Endothelial cell of umbilical vein (primary cell): ENCODE data around the gene BBS10. TPM values are rescaled to one million over a fixed set of nuclear protein-coding genes. Genes with fewer than 3 reads are reported as not detected.
"Not testable (repeated sequence)": the region's sequence is repeated elsewhere in the genome, so short reads cannot be mapped to it uniquely, and the experiment has no call there.

ENCODE experiments used
- BruUV-seq: library from RNA; stranded (reverse); fragments of 400-500 nt; replicated peaks from 2 replicates; lab custom pipeline; 2021; lab: Mats Ljungman, UMichigan
- CTCF ChIA-PET: fragments of 300-600, 350-600 bp; sonication (Branson Sonifier 250); formaldehyde crosslinking; loops from one replicate; lab custom pipeline; 2021; ENCODE audit warnings: antibody characterized with exemption, inconsistent platforms; lab: Charles Lee
- POLR2A ChIA-PET: fragments of 300-600, 350-600 bp; sonication (Branson Sonifier 250); formaldehyde crosslinking; loops from one replicate; lab custom pipeline; 2021; ENCODE audit warnings: antibody characterized with exemption, inconsistent platforms; lab: Charles Lee
- DNase-seq: peaks from one replicate; pipeline ENCODE4 v3.0.0-alpha.2; 2011; ENCODE audit warnings: low read depth, low spot score
- FAIRE-seq: peaks from 2 replicates; lab custom pipeline; 2011; peaks lifted over from hg19 to GRCh38; lab: Jason Lieb, UNC
- H2AFZ ChIP-seq: 2 replicates; pipeline ENCODE4 v1.6.0; 2012; ENCODE audit warnings: low read depth, low read length, control low read depth, inconsistent platforms
- H3K27ac ChIP-seq: 2 replicates; pipeline ENCODE4 v1.5.1; 2011; ENCODE audit warnings: low read depth, mild to moderate bottlenecking, control low read depth, low read length, moderate library complexity; ENCODE audit not compliant: insufficient read depth
- H3K27me3 ChIP-seq, 2 experiments: 2 replicates each; pipeline versions ENCODE4 v1.6.0 to v1.6.1; 2011; ENCODE audit warnings: low read length in 2 of 2, mixed read lengths in 1 of 2; ENCODE audit not compliant: control insufficient read depth in 2 of 2, insufficient read depth in 2 of 2
- H3K36me3 ChIP-seq, 2 experiments: 2 replicates in 1 of 2; 3 replicates in 1 of 2; pipeline ENCODE4 v1.5.1; 2011; ENCODE audit warnings: low read length in 2 of 2, mild to moderate bottlenecking in 1 of 2, moderate library complexity in 1 of 2; ENCODE audit not compliant: control insufficient read depth in 2 of 2, insufficient read depth in 2 of 2; ENCODE audit errors: extremely low read depth in 1 of 2
- H3K4me1 ChIP-seq: 3 replicates; pipeline ENCODE4 v1.5.1; 2011; ENCODE audit warnings: mild to moderate bottlenecking, low read length; ENCODE audit not compliant: control insufficient read depth, insufficient read depth; ENCODE audit errors: extremely low read depth
- H3K4me2 ChIP-seq: 2 replicates; pipeline ENCODE4 v1.6.1; 2011; ENCODE audit warnings: low read length, control low read depth, mixed read lengths; ENCODE audit not compliant: insufficient read depth
- H3K4me3 ChIP-seq, 3 experiments: fragments of 200-600 bp in 1 of 3; sonication (generic), shearing (Covaris generic) in 1 of 3; replicated peaks in 1 of 3; 2 replicates each; pipeline ENCODE4 v1.5.1; 2011 to 2016; ENCODE audit warnings: control low read depth in 3 of 3, low read length in 3 of 3, mild to moderate bottlenecking in 2 of 3, inconsistent platforms in 1 of 3, low read depth in 1 of 3, moderate library complexity in 1 of 3; ENCODE audit not compliant: insufficient read depth in 1 of 3
- H3K79me2 ChIP-seq: 2 replicates; pipeline ENCODE4 v1.6.0; 2012; ENCODE audit warnings: low read length, inconsistent platforms; ENCODE audit not compliant: control insufficient read depth, insufficient read depth
- H3K9ac ChIP-seq: replicated peaks from 2 replicates; pipeline ENCODE3; 2011; ENCODE audit warnings: low read length, control low read depth; ENCODE audit not compliant: insufficient read depth; ENCODE audit errors: extremely low read depth
- H3K9me1 ChIP-seq: replicated peaks from 3 replicates; pipeline ENCODE4 v1.6.0; 2011; ENCODE audit warnings: mild to moderate bottlenecking, low read length; ENCODE audit not compliant: control insufficient read depth, insufficient read depth; ENCODE audit errors: extremely low read depth
- H3K9me3 ChIP-seq: replicated peaks from 2 replicates; pipeline ENCODE4 v1.5.1; 2012; ENCODE audit warnings: low read length, inconsistent platforms; ENCODE audit not compliant: control insufficient read depth, insufficient read depth
- H4K20me1 ChIP-seq: replicated peaks from 2 replicates; pipeline ENCODE3; 2011; ENCODE audit warnings: mild to moderate bottlenecking, low read length; ENCODE audit not compliant: control insufficient read depth, insufficient read depth; ENCODE audit errors: extremely low read depth
- EZH2 ChIP-seq: IDR thresholded peaks from 2 replicates; pipeline ENCODE4 v1.6.1; 2012; ENCODE audit warnings: borderline replicate concordance, low read depth, mild to moderate bottlenecking, moderate library complexity, low read length, inconsistent platforms; ENCODE audit not compliant: severe bottlenecking
- FOS ChIP-seq: IDR thresholded peaks from 2 replicates; pipeline ENCODE4 v1.6.1; 2011; ENCODE audit warnings: mild to moderate bottlenecking, low read length, moderate library complexity, borderline replicate concordance; ENCODE audit not compliant: insufficient read depth
- GATA2 ChIP-seq: IDR thresholded peaks from 2 replicates; pipeline ENCODE4 v1.7.0; 2011; ENCODE audit warnings: low read depth, mild to moderate bottlenecking, moderate library complexity, mixed read lengths, low read length; ENCODE audit not compliant: insufficient read length, insufficient read depth
- JUN ChIP-seq: IDR thresholded peaks from 2 replicates; pipeline ENCODE4 v1.6.1; 2011; ENCODE audit warnings: borderline replicate concordance, low read depth; ENCODE audit not compliant: insufficient read length, insufficient read depth
- MYC ChIP-seq: IDR thresholded peaks from one replicate; pipeline ENCODE4 v1.6.1; 2011; ENCODE audit warnings: mild to moderate bottlenecking, low read depth, low read length
- POLR2A ChIP-seq: IDR thresholded peaks from 2 replicates; pipeline ENCODE4 v1.6.1; 2012; ENCODE audit warnings: low read depth, mild to moderate bottlenecking, control low read depth, low read length
- POLR2AphosphoS5 ChIP-seq: IDR thresholded peaks from 2 replicates; pipeline ENCODE4 v1.6.1; 2012; ENCODE audit warnings: low read depth, mild to moderate bottlenecking, control low read depth, low read length, moderate library complexity; ENCODE audit not compliant: insufficient read depth
- dilution Hi-C: fragments of 300-500 bp; cut with MboI; formaldehyde crosslinking; loops from one replicate; pipeline ENCODE4 v1.15.0; 2019; ENCODE audit warnings: low sequenced_read_pairs; ENCODE audit not compliant: extremely low pct_ligation_motif_present
- intact Hi-C: fragments of 100-400 bp; cut with micrococcal nuclease; formaldehyde crosslinking; loops from one replicate; pipeline ENCODE4 v1.10.0; 2022
- polyA plus RNA-seq, 4 experiments: library from polyadenylated mRNA; depleted of rRNA in 3 of 4; stranded (reverse) in 3 of 4; unstranded in 1 of 4; fragments of >200 nt; gene quantifications; 2 replicates each; pipeline versions ENCODE4 v1.2.1 to v1.2.3, GENCODE V29; 2011 to 2012; ENCODE audit warnings: missing spikeins in 1 of 4
- total RNA-seq: library from RNA; stranded (reverse); gene quantifications from 2 replicates; pipeline ENCODE4 v1.2.3, GENCODE V29; 2021
- TF ChIP-seq, protein P1 (sequence below): IDR thresholded peaks from 2 replicates; pipeline ENCODE4 v1.6.1; 2011; ENCODE audit not compliant: insufficient read depth, insufficient read length
- TF ChIP-seq, protein P2 (sequence below), 2 donors: IDR thresholded peaks; 1 replicate in 1 of 2; 2 replicates in 1 of 2; pipeline ENCODE4 v1.5.1; 2011; ENCODE audit warnings: low read length in 2 of 2, mild to moderate bottlenecking in 2 of 2, moderate library complexity in 2 of 2, control low read depth in 1 of 2, inconsistent platforms in 1 of 2, low read depth in 1 of 2; ENCODE audit not compliant: insufficient read depth in 1 of 2; ENCODE audit errors: extremely low read depth in 1 of 2

The BBS10 gene
- total and polyA plus RNA-seq, 2 donors (not counting 3 experiments of a cell fraction or from before 2014, with no cell fraction given), result 3.4 to 7.8 TPM

DNA sequence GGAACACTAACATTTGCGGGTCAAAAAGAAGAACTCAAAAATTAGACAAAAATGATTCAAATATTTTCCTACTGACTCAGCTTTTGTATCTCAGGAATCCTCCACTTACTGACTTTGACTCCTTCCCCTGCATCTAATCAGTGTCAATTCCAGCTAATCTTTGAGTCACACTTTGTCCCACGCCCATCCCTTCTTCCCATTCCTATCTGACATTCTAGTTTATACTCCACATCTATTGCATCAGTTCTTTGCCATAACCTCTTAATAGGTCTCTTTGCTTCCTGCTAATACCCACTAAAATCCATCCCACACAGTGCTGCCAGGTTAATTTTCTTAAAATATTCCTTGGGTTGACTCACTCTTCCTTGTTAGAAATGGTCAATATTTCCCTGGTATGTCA, 19.1 kb downstream of the BBS10 start:
- H3K9ac ChIP-seq, result no peak overlapping the region
- H3K4me1 ChIP-seq, result peaks cover 14% of the 10 kb centered on the region
- BruUV-seq, result no TSS peak
- CTCF ChIA-PET, result interaction anchor here (0.9 to 1.3 kb wide), 2 partner anchors 12 to 127 kb away, joined by 4 read pairs; no protein-coding TSS in a partner anchor
- no peaks in the 10 kb centered on the region for H3K27me3 ChIP-seq
- intact Hi-C loops, result loop anchor here (5.0 kb wide), 1 partner anchor 102 kb away; no protein-coding TSS in a partner anchor
- no peaks in the 10 kb centered on the region for H4K20me1 ChIP-seq
- peak overlapping the region; percentile 50 for H3K27ac ChIP-seq
- dilution Hi-C loops, result loop anchor here (25.0 kb wide), 1 partner anchor 242 kb away; the partner anchor contains the start of gene NAP1L1
- H2AFZ ChIP-seq, result peak overlapping the region; percentile 28
- peak; percentile 60 for FAIRE-seq
- H3K9me1 ChIP-seq, result no peaks in the 10 kb centered on the region
- TF ChIP-seq, protein P1, sequence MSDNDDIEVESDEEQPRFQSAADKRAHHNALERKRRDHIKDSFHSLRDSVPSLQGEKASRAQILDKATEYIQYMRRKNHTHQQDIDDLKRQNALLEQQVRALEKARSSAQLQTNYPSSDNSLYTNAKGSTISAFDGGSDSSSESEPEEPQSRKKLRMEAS, result no peak
- TF ChIP-seq FOS (peak; percentile 88), GATA2 (peak; percentile 82), MYC (no peak), POLR2A (no peak), EZH2 (no peak), JUN (peak; percentile 25), POLR2AphosphoS5 (no peak)
- TF ChIP-seq, protein P2, sequence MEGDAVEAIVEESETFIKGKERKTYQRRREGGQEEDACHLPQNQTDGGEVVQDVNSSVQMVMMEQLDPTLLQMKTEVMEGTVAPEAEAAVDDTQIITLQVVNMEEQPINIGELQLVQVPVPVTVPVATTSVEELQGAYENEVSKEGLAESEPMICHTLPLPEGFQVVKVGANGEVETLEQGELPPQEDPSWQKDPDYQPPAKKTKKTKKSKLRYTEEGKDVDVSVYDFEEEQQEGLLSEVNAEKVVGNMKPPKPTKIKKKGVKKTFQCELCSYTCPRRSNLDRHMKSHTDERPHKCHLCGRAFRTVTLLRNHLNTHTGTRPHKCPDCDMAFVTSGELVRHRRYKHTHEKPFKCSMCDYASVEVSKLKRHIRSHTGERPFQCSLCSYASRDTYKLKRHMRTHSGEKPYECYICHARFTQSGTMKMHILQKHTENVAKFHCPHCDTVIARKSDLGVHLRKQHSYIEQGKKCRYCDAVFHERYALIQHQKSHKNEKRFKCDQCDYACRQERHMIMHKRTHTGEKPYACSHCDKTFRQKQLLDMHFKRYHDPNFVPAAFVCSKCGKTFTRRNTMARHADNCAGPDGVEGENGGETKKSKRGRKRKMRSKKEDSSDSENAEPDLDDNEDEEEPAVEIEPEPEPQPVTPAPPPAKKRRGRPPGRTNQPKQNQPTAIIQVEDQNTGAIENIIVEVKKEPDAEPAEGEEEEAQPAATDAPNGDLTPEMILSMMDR (IDR thresholded peaks at IDR 0.05; ENCODE audit: extremely low read depth in 1 of 2, insufficient read depth in 1 of 2, low read depth in 1 of 2, low read length in 2 of 2), result no peak
- POLR2A ChIA-PET, result no interaction called here
- DNase-seq, result peak; percentile 73
- no peaks in the 10 kb centered on the region for H3K9me3 ChIP-seq
- no peak overlapping the region for H3K4me3 ChIP-seq
- no peaks in the 10 kb centered on the region for H3K79me2 ChIP-seq
- H3K36me3 ChIP-seq, result no peaks in the 10 kb centered on the region
- peak overlapping the region; percentile 49 for H3K4me2 ChIP-seq

DNA sequence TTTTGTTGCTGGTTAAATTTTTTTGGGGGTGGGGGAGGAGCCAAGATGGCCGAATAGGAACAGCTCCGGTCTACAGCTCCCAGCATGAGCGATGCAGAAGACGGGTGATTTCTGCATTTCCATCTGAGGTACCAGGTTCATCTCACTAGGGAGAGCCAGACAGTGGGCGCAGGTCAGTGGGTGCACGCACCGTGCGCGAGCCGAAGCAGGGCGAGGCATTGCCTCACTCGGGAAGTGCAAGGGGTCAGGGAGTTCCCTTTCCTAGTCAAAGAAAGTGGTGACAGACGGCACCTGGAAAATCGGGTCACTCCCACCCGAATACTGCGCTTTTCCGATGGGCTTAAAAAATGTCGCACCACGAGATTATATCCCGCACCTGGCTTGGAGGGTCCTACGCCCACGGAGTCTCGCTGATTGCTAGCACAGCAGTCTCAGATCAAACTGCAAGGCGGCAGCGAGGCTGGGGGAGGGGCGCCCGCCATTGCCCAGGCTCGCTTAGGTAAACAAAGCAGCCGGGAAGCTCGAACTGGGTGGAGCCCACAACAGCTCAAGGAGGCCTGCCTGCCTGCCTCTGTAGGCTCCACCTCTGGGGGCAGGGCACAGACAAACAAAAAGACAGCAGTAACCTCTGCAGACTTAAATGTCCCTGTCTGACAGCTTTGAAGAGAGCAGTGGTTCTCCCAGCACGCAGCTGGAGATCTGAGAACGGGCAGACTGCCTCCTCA, 28.5 kb downstream of the BBS10 start:
- H3K27me3 ChIP-seq, CTCF ChIA-PET, H4K20me1 ChIP-seq, H3K4me2 ChIP-seq, dilution Hi-C loops, H3K9me1 ChIP-seq, FAIRE-seq, H3K36me3 ChIP-seq, H3K79me2 ChIP-seq, H2AFZ ChIP-seq, H3K4me3 ChIP-seq, H3K9ac ChIP-seq, BruUV-seq, DNase-seq, H3K27ac ChIP-seq, intact Hi-C loops, POLR2A ChIA-PET, H3K4me1 ChIP-seq, H3K9me3 ChIP-seq: not testable (repeated sequence)
